Stimulated activated CD4-positive, alpha-beta T cell treated with anti-CD3 and anti-CD28 coated beads, Interleukin-12 subunit alpha, Interleukin-12 subunit beta, amount 100 ng/mL, for 24 hours (primary cell): ENCODE data around the gene RBMY1B.
"Not testable (repeated sequence)": the region's sequence is repeated elsewhere in the genome, so short reads cannot be mapped to it uniquely, and the experiment has no call there.

Experiments used
- DNase-seq, 2 experiments: peaks; one replicate each; pipeline ENCODE4 v3.0.0-alpha.2; 2020; ENCODE audit warnings: low read depth in 2 of 2

The RBMY1B gene

DNA sequence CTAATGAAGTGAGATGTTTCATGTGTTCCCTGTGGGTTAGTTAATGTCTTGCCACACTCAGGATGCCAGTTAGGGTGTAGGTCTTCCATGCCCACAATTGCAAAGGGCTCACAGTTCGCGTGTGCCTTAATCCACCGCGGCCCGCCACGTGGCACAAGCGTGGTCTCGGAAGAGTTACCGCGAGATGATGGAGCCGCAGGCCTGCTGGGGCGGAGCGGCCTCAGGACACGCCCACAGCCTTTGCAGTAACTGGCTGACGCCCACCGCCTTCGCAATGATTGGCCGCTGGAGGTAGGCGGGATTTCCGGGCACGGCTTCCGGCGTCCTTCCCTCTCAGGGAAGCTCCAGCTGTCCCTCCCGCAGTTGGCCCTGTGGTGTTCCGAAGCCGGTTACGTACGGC, at the start of gene RBMY1B:
Gene RBMY1B, plus strand, starts transcription at position 301 of the 400 bp plus-strand sequence. CDS start 2,013 bp downstream, outside the sequence.
- DNase-seq, result not testable (repeated sequence)

DNA sequence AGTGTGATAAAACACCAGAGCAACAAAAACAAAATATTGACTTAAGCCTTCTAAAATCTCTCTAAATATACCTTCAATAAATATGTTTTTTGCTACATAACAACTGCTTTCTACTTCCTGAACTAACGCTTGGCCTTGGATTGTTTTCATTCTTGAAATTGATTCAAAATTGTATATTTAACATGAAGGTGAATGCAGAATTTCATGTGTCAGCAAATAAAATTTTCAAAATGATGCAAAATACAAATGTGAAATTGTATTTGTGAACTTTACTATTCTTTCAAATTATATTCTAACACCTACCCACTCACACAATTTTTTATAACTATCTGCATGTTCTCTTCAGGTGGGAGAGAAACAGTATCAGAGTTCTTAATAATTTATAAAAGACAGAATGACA, 48.2 kb upstream of the RBMY1B start:
- DNase-seq, result not testable (repeated sequence)

DNA sequence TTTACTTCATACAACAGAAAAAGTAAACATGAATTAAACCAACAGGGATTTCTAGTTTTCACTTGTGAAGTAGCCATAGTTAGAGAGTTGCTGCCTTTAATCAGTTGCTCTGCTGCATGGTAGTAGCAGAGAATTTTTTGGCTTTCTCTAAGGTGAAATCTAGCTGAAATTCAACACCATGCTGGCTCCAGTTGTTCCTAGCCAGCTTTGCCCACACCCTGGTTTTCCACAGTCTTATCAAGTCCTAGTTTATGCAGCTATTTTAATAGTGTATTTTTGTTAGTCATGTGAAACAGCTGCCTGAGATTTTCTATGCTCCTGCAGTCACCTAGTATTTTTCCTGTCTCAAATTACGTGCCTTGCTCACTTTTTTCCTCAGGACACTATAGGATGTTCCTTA, 28.2 kb upstream of the RBMY1B start:
- DNase-seq, result no peak

DNA sequence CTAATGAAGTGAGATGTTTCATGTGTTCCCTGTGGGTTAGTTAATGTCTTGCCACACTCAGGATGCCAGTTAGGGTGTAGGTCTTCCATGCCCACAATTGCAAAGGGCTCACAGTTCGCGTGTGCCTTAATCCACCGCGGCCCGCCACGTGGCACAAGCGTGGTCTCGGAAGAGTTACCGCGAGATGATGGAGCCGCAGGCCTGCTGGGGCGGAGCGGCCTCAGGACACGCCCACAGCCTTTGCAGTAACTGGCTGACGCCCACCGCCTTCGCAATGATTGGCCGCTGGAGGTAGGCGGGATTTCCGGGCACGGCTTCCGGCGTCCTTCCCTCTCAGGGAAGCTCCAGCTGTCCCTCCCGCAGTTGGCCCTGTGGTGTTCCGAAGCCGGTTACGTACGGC, 23.4 kb downstream of the RBMY1B start, which contains the start of gene RBMY1A1:
Gene RBMY1A1, plus strand, starts transcription at position 301 of the 400 bp plus-strand sequence. CDS start 2,013 bp downstream, outside the sequence.
- not testable (repeated sequence) for DNase-seq

DNA sequence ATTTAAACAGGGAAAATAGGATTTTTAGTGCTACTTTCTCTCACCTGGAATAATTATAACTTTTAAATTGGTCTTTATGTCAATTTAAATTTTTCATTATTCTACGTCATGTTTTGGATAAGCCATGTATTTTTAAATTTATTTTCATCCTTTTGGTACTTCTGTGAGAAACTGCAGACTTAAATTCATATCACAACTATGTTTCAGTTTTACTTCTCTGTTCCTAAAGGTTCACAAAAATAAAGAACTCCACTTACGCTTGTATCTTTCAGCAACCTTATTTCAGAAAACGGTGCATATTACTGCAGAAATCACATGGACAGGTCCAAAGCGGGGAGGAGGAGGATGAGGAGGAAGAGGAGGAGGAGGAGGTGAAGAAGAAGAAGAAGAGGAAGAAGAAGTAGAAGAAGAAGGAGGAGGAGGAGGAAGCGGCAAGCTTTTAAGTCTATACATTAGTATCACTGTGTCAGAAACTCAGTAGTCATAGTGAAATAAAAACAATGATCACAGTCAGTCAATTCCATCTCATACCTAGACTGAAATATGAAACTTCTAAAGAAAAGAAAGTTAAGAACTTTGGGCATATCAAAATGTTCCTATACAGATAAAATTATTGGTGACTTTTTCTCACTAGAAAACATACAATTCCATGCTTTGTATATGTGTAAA, 48.3 kb downstream of the RBMY1B start:
- DNase-seq, result not testable (repeated sequence)
